Spinal cord (tissue), 10 donors: ENCODE data around the gene RNF14. TPM values are rescaled to one million over a fixed set of nuclear protein-coding genes. Genes with fewer than 3 reads are reported as not detected.

Experiments
- DNase-seq, 6 donors: peaks; one replicate each; pipeline versions ENCODE4 v3.0.0 to v3.0.0-alpha.2; 2013 to 2015; ENCODE audit warnings: low spot score in 6 of 6, low read depth in 4 of 6
- H3K27ac ChIP-seq: one replicate; pipeline ENCODE4 v1.5.1; 2013; ENCODE audit warnings: low read depth, low read length, control low read depth
- H3K27me3 ChIP-seq: one replicate; pipeline ENCODE4 v1.6.1; 2013; ENCODE audit warnings: low read length; ENCODE audit not compliant: control insufficient read depth, insufficient read depth
- H3K36me3 ChIP-seq: one replicate; pipeline ENCODE4 v1.6.1; 2013; ENCODE audit warnings: low read length; ENCODE audit not compliant: control insufficient read depth, insufficient read depth
- H3K4me1 ChIP-seq: one replicate; pipeline ENCODE4 v1.6.1; 2013; ENCODE audit warnings: low read length; ENCODE audit not compliant: control insufficient read depth, insufficient read depth
- H3K4me3 ChIP-seq: one replicate; pipeline ENCODE4 v1.5.1; 2013; ENCODE audit warnings: low read depth, low read length, control low read depth
- H3K9me3 ChIP-seq: one replicate; pipeline ENCODE4 v1.6.1; 2013; ENCODE audit warnings: low read length; ENCODE audit not compliant: control insufficient read depth, insufficient read depth
- WGBS: methylation state at CpG from one replicate; pipeline ENCODE4 v1.1.5; 2013; ENCODE audit warnings: missing lambda C conversion rate; ENCODE audit not compliant: insufficient coverage; 5-methylcytosine and 5-hydroxymethylcytosine counted together
- polyA plus RNA-seq, 2 donors: library from polyadenylated mRNA; unstranded; fragments of 120-200 nt; gene quantifications; one replicate each; pipeline ENCODE4 v1.2.1, GENCODE V29; 2013; ENCODE audit not compliant: insufficient read length in 2 of 2
- total RNA-seq, 2 donors: library from RNA; depleted of rRNA in 1 of 2; stranded (reverse); fragments of 120-200 nt in 1 of 2; fragments of >200 nt in 1 of 2; gene quantifications; one replicate each; pipeline versions ENCODE4 v1.2.3 to v1.2.4, GENCODE V29; 2013 to 2014
- donor health status: healthy.

The RNF14 gene
- total and polyA plus RNA-seq, 4 donors = 57.4 to 96.9 (median 73.9) TPM

DNA sequence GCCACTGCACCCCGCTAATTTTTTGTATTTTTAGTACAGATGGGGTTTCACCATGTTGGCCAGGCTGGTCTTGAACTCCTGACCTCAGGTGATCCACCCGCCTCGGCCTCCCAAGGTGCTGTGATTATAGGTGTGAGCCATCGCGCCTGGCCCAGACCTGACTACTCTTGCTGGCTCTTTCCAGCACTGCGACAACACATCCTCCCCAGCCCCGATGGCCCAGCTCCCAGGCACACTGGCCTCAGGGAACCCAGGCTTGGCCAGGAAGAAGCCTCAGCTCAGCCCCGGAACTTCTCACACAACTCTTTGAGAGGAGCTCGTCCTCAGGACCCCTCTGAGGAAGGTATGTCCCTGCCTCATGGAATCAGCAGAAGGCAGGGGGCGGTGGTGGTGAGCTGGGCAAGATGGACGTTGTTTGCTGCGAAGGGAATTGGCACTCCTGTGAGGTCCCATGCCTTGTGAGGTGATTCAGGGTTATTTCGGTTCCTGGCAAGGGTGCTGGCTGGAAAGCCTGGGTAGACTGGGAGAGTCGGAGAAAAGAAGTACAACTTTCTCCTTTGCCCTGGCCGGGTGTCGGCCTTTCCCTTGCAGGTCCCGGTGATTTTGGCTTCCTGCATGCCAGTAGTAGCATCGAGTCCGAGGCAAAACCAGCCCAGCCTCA lies 39.4 kb upstream of the RNF14 start:
- no peak overlapping the region for H3K4me3 ChIP-seq
- no peaks in the 10 kb centered on the region for H3K9me3 ChIP-seq
- WGBS = 97% methylated on average over 16 of the region's 19 CpGs
- H3K27me3 ChIP-seq = no peaks in the 10 kb centered on the region
- H3K4me1 ChIP-seq = peaks cover 2% of the 10 kb centered on the region
- H3K36me3 ChIP-seq = peaks cover 62% of the 10 kb centered on the region
- DNase-seq = no peak
- H3K27ac ChIP-seq = no peak overlapping the region

DNA sequence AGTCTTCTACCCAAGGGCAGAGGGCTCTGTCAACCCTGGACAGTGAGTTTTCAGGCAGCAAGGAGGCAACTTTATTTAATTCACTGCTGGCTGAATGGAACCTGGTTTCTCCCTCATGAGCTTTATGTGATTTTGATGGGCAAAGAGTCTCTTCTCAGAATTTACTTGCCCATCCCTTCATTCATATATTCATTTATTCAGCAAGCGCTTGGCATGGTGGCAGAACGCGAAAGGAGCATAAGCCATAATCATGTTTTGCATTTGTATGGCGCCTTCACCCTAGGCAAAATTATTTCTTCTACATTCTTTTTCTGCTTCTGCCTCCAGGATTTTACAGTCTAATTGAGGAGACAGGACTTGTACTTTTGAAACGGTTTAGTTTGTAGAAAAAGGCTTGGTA lies 37.2 kb upstream of the RNF14 start:
- Histone ChIP-seq H3K9me3 (no peaks in the 10 kb centered on the region), H3K36me3 (peaks cover 65% of the 10 kb centered on the region), H3K27ac (no peak overlapping the region), H3K4me3 (no peak overlapping the region), H3K27me3 (no peaks in the 10 kb centered on the region), H3K4me1 (no peaks in the 10 kb centered on the region)
- DNase-seq = no peak
- WGBS = 82% methylated on average over 1 of the region's 5 CpGs

DNA sequence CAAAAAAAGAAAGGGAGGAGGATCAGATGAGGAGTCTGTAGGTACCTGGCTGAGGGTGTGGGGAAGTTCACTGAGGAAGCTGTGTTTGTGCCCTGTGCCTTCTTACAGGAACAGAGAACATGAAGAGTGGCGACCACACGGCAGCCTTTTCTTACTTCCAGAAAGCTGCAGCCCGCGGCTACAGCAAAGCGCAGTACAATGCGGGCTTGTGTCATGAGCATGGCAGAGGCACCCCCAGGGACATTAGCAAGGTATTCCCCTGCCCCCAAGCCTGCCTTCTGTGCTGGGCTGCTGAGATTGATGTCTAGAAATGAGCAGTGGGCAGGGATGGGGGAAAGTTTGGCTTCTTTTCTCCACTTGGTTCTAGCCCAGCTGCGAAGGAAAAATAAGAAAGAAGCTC lies 35.8 kb upstream of the RNF14 start:
- H3K27ac ChIP-seq = no peak overlapping the region
- WGBS = 84% methylated on average over 6 of the region's 7 CpGs

DNA sequence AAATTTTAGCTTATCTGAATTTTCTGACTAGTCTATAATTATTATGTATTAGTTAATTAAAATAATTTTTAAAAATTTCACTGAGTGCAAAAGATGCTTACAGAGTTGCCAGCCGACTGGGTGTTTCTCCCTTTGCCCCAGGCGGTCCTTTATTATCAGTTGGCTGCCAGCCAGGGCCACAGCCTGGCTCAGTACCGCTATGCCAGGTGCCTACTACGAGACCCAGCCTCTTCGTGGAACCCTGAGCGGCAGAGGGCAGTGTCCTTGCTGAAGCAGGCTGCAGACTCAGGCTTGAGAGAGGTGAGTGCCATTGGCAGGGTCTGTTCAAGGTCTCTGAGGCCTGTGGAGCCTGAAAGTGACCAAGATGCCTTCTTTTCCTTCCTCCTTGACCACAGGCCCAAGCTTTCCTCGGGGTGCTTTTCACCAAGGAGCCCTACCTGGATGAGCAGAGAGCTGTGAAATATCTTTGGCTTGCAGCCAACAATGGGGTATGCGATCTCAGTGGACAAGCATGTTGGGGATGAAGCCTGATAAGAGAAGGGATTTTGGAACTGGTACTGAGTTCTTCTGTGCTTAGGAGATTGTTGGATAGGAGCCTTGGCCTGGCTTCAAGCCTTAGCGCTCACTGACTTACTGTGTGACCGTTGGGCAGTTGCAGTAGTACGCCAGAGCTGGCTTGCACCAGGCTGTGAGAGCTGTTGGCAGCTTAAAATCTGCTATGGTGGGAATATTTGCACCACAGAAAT lies 34.6 kb upstream of the RNF14 start:
- Histone ChIP-seq H3K9me3 (no peaks in the 10 kb centered on the region), H3K27me3 (no peaks in the 10 kb centered on the region), H3K4me1 (no peaks in the 10 kb centered on the region), H3K27ac (no peak overlapping the region), H3K36me3 (peaks cover 67% of the 10 kb centered on the region), H3K4me3 (no peak overlapping the region)
- peak in 2 of 6 donors; percentile 30 to 47 for DNase-seq
- WGBS = 70% methylated on average over 11 of the region's 11 CpGs

More for the DNA sequence above, 35.8 kb upstream of the RNF14 start:
- Histone ChIP-seq H3K9me3 (no peaks in the 10 kb centered on the region), H3K36me3 (peaks cover 65% of the 10 kb centered on the region), H3K27me3 (no peaks in the 10 kb centered on the region), H3K4me1 (no peaks in the 10 kb centered on the region), H3K4me3 (no peak overlapping the region)
- no peak for DNase-seq

DNA sequence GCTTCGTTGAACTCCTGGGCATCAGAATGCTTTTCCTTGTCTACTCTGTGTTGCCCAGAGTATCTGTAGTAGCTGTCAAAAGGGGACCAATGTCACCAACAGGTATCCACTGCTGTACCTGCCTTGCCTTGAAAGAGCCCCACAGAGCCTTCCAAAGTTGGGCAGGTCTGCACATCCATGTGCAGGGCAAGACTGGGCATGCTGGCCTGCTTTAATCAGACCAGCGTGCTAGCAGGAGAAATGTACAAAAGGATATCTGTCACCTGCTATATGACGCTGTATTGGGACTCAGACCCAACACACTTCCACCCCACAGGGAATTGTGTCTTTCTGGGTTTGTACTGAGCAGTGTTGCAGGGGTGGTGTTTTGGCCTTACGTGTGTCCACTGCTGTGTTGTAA lies 33.4 kb upstream of the RNF14 start:
- Histone ChIP-seq H3K9me3 (no peaks in the 10 kb centered on the region), H3K4me1 (no peaks in the 10 kb centered on the region), H3K27ac (no peak overlapping the region), H3K36me3 (peaks cover 60% of the 10 kb centered on the region), H3K4me3 (no peak overlapping the region), H3K27me3 (no peaks in the 10 kb centered on the region)
- WGBS = 94% methylated on average over 2 of the region's 4 CpGs
- DNase-seq = no peak

DNA sequence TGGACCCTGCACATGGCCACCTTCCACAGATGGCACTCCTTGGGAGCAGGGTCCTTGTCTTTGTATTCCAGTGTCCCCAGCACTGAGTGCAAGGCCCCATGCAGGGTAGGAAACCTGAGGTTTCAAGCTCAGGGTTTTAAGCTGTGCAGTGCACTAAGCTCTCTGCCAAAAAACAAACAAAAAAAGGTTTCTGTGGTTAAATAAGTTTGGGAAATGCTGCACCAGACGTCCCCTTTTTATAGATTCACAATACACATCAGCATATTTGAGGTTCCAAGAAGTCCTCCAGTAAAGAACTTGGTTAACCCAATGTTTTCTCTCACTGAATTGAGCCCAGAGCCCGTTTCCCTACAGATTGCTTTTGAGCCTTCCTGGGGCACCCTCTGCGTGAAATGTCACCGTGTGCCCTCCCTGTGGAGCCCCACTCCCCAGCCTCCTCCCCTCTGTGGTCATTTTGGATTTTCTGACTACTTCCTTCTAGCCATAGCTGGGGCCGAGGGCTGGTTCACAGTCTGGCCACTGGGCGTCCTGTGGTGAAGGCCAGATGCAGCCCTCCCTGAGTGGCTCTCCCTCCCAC lies 28.1 kb upstream of the RNF14 start:
- H3K4me1 ChIP-seq = peaks cover 10% of the 10 kb centered on the region
- no peaks in the 10 kb centered on the region for H3K27me3 ChIP-seq
- WGBS = 44% methylated on average over 4 of the region's 6 CpGs
- H3K9me3 ChIP-seq = no peaks in the 10 kb centered on the region
- H3K27ac ChIP-seq = no peak overlapping the region
- peaks cover 41% of the 10 kb centered on the region for H3K36me3 ChIP-seq
- H3K4me3 ChIP-seq = no peak overlapping the region
- no peak for DNase-seq

DNA sequence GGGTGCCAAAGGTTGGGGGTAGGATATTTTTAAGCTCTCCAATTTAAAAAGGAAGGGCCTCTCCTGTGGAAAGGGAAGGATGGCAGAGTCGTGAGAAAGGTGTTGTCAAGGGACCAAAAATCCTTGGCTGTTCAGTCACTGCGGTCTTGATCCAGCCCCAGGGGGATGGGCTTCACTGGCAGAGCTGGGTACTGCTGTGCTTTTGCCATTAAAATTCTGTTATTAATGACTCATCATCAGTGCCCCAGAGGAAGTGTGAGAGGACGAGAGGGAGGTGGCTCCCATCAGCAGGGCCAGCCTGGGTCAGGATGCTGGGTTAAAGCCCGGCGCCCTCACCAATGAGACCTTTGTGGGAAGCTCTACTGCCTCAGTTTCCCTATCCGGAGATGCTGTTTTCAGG lies 27.6 kb upstream of the RNF14 start:
- peaks cover 38% of the 10 kb centered on the region for H3K36me3 ChIP-seq
- no peak overlapping the region for H3K4me3 ChIP-seq
- no peak for DNase-seq
- H3K9me3 ChIP-seq = no peaks in the 10 kb centered on the region
- peaks cover 15% of the 10 kb centered on the region for H3K4me1 ChIP-seq
- H3K27ac ChIP-seq = no peak overlapping the region
- 68% methylated on average over 2 of the region's 6 CpGs for WGBS
- H3K27me3 ChIP-seq = no peaks in the 10 kb centered on the region

DNA sequence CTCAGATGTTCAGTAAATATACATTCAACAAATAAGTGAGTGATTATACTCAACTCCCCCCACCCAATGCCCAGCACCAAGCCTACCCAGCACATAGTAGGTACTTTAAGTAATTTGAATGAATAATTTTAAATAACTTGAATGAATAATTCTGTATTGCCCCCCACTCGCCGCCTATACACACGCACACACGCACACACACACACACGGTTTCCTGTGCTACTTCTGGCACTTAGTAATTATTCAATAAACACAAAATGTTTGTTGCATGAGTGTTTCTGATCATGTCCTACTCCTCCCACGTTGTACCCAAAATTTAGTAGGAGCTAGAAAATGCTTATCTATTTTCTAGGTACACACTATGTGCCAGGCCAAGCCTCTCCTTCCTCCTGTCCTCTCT lies 27.1 kb upstream of the RNF14 start:
- no CpG with 5 or more reads among the region's 6 CpGs for WGBS
- Histone ChIP-seq H3K4me3 (no peak overlapping the region), H3K36me3 (peaks cover 33% of the 10 kb centered on the region), H3K4me1 (peaks cover 17% of the 10 kb centered on the region), H3K9me3 (no peaks in the 10 kb centered on the region), H3K27me3 (no peaks in the 10 kb centered on the region), H3K27ac (no peak overlapping the region)
- DNase-seq = no peak

DNA sequence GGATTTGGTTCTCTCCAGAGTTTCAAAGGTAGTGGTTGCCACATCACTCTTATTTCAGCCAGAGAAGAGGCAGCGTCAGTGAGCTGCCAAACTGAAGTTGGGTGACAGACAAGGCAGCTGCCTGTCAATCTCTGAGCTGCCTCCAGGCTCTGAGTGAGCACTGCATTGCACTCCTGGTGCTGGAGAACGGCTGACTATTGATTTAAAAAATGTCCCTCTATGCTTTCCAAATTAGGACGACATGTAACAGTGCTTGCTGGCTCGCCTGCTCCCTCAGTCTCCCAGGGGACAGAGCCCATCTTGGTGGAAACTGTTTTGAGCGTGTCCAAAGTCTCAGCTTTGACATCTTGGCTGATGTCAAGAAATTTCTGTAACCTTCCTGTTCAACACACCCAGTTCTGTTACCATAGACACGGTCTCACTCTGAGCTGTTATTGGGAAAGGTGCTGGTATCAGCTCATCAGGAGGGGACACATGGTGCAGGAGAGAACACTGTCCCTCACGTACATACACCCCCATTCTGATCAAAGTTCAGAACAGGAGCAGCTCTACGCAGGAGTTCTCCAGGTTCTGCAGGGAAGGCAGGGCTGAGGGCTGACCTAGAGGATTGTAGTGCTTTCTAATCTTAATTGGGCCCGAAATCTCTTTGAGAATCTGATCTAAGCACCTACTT lies 26.6 kb upstream of the RNF14 start:
- Histone ChIP-seq H3K27me3 (no peaks in the 10 kb centered on the region), H3K4me3 (no peak overlapping the region), H3K4me1 (peaks cover 17% of the 10 kb centered on the region), H3K36me3 (peaks cover 28% of the 10 kb centered on the region), H3K27ac (no peak overlapping the region), H3K9me3 (no peaks in the 10 kb centered on the region)
- 71% methylated on average over 4 of the region's 9 CpGs for WGBS
- no peak for DNase-seq
